HL-60/S4 treated with retinoic acid at 250 ng/mL for 4 days and 3 days (cell line): ENCODE measurements around the gene FLYWCH1.

Source experiments
- in situ Hi-C: fragments of 300-500 bp; cut with MboI; formaldehyde crosslinking; loops from 2 replicates; pipeline ENCODE4 v1.7.0; 2022; ENCODE audit warnings: low sequenced_read_pairs

FLYWCH1 gene

DNA sequence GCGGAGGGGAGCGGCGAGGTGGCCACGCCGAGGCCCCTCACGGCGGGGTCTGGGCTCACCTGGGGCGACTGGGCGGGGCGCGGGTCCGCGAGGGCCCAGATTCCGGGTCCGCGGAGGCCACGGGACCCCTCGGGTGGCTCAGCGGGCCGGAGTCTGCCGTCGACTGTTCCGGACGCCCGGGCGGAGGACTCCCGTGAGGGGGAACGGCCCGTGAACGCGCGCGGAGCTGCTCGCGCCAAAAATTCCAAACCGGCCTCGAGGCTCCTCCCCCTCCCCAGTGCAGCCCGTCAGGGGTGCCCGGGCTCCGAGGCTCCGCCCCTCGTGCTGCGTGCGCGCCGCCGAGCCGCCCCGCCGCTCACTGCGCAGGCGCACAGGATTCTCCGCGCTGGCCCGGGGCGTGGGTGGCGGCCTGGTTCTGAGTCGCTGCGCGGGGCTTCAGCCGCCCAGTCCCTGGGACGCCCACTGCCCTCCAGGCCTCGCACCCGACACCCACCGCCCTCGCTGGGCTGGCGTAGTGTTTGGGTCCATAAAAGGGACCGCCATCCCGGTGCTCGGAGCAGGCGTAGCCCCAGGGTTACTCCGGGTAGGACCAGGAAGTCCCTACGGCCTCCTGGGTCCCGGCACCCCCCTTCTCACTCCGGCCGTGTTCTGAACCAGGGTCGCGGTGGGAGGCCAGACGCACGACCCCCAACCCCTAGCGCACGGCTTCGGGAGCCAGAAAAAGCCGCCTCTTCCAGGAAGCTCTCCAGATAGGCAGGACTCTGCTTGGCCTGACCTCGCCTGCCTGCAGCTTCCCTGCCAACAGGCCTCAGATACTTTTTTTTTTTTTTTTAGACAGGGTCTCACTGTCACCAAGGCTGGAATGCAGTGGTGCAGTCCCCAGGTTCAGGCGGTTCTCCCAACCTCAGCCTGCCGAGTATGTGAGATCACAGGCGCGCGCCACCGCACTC is 68.8 kb downstream of the FLYWCH1 start, which contains the start of gene PKMYT1:
TSS of gene PKMYT1 (minus strand) at position 220 of the 950 bp plus-strand sequence. CDS start 789 bp downstream, outside the sequence.
- in situ Hi-C loops: no loop called here

DNA sequence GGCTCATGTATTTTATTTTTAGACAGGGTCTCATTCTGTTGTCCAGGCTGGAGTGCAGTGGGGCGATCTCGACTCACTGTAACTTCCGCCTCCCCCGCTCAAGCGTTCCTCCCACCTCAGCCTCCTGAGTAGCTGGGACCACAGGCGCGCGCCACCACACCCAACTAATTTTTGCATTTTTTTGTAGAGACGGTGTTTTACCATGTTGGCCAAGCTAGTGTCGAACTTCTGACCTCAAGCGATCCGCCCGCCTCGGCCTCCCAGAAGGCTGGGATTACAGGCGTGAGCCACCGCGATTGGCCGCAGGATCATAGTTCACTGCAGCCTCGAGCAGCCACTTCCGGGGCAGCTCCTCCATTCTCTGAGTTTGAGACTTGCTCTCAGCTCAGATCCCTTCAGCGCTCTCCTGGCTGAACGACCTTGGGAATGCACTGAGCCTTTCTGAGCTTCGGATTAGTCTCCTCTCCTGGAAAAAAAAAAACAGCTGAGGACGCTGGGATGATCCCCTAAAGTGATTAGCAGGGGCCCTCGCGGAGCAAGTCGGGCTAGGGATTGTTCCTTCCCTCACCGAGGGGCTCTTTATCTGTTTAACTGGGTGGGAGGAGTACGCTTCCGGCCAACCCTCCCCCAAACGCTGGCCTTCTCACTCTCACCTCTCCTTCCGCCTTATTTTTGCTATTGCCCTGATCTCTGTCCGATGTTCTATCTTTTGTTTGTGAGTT is 69.6 kb downstream of the FLYWCH1 start:
- in situ Hi-C loops: no loop called here

DNA sequence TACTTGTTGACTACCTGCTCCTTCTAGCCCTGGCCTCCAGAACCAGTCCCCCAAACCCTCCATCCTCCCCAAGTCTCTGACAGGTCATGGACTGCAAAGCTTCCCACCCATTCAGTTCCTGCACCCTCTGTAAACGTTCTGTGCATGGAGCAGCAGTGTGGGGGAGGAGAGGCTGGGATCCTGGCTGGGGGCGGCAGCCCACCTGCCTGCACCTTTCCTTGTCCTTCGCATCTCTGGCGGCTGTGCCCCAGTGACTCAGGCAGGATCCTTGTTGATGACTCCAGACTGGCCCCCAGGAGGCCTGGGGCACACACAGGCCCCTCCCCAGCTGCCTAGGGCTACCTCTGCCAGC is 70.1 kb downstream of the FLYWCH1 start:
- in situ Hi-C loops: no loop called here

DNA sequence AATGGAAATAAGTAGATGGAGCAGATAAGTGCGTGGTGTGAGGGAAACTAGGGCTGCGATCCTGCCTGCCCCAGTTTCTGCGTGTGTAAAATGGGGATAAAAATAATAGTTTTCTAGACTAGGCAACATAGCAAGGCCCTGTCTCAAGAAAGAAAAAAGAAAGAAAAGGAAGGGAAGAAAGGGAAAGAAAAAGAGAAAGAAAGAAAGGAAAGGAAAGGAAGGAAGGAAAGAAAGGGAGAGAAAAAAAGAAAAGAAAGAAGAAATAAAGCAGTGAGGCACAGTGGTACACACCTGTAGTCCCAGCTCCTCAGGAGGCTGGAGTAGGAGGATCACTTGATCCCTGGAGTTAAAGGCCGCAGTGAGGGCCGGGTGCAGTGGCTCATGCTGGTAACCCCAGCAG is 70.7 kb downstream of the FLYWCH1 start:
- in situ Hi-C loops: no loop called here

DNA sequence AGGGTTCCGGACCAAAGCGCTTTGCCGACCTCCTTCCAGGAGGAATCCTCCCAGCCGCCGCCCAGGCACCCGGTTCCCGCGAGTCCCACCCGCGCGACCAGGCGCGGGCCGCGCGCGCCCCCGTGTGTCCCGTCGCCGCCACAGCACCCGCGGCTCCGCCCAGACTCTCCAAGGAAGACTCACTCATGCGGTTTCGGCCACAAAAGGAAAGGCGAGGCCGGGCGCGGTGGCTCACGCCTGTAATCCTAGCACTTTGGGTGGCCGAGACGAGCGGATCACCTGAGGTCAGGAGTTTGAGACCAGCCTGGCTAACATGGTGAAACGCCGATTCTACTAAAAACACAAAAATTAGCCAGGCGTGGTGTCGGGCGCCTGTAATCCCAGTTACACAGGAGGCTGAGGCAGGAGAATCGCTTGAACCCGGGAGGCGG is 72.0 kb downstream of the FLYWCH1 start:
- in situ Hi-C loops: no loop called here

DNA sequence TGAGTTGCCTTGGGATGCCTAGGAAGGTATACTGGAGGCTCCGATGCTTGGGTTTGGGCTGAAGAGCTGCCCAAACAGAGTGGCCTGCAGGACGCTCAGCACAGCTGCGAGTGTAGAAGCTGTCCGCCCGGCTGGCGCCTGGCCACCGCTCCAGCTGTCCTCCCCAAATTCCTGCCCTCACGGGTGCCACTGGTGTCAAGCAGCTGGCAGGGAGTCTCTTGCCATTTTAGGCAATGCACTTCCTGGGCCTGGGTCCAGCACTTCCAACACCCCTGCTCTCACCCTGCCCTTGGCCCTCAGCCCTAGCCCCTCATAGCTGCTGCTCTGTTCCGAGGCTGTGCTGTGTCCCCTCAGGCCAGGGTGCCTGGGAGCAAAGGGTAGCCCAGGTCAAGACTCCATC is 73.7 kb downstream of the FLYWCH1 start:
- in situ Hi-C loops: no loop called here

DNA sequence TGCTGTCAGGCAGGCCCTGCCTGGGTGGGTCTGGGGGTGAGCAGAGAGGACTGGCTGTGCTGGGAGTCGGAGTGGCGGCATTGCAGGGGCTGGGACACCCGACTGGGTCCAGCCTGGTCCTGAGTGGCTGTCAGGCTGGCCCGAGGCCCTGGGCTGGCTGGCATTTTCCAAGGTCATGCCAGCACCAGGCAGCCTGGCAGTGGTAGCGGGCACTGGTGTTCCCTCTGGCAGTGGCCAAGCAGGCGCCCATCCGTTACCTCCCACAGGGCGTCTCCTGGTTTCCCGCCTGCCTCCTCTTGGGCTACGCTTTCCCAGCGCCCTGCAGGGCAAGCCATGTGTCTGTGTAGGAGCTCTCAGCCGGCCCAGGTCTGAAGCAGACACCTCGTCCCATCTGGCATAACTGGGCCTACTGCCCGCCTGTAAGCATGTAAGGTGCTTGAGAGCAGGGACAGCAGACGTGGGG is 74.2 kb downstream of the FLYWCH1 start:
- in situ Hi-C loops: no loop called here

DNA sequence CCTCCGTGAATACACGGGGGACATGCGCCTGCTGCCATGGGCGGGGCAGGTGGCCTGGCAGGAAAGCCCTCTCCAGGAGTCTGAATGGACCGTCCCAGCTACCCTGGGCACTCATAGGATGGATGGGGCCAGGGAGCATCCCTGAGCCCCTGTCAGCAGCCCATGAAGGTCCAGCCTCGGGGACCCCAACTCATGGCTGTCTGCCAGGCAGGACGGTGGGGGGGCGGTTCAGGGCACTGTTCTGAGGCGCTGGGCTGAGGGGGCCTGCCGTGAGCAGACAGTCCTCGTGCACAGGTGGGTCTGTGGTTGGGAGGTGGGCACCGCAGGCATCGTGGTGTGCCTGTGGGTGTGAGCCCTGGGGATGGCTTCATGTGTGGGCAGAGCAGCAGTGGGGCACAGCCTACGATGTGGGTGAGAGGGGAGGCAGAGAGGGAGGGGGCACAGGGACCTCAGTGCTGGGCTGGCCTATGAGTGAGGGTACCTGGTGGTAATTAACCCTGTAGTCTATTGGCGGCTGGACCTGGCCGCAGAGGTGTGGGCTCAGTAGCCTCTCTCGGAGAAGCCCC is 75.0 kb downstream of the FLYWCH1 start:
- in situ Hi-C loops: no loop called here

DNA sequence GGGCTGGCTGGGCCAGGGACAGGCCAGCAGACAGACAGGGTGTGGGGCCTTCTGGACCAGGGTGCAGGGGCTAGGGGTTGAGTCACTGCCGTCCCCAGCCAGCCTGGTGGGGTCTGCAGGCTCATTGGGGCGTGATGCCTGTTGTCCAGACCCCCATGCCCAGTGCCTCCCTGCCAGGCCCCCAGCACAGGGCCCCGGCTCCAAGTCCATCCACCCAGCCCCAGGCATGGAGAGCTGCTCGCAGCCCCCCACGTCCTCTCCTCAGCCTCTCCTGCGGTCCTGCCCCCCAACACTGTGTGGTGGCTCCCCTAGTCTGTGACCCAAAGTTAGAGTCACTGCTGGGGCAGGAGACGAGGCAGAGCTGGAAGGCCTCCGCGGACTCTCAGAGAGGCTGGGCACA is 75.6 kb downstream of the FLYWCH1 start:
- in situ Hi-C loops: no loop called here

DNA sequence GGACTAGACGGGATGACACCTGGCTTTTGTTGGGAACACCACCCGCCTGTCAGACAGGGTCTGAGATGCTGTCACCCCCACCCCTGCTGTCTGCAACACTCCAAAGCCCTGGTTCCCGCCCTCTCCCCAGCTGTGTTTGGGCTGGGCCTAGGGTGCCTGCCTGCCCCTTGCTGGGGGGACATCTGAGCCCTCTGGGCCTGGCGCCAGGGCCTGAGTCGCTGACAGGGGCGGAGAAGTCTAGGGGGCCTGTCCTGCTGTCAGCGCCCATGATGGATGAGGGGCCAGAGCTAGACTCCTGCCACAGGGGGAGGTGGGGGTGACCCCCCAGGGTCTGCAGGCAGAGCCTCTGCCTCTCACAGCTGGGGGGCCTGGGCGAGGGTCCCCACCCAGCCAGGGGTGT is 76.1 kb downstream of the FLYWCH1 start:
- in situ Hi-C loops: no loop called here

DNA sequence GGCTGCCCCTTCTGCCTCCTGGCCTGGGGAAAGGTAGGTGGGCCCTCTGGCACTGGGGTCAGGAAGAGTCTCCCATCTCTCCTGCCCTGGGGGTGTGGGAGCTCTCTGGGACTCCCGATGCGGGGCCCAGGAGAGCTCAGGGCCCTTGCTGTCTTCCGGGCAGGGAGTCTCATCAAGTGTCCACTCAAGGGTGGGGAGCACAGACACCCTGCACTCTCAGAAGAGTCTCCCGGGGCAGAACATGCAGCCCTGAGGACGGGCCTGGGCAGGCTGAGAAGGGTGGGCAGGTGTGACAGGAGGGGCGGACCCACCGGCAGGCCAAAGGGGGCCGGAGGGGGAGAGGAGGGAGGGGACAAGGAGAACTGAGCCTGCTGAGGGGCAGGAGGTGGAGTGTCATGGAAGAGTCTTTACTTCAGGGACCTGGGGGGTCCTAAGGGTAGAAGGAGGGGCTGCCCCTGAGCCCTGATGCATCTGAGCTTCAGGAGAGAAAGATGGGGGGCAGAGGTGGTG is 76.9 kb downstream of the FLYWCH1 start:
- in situ Hi-C loops: no loop called here

DNA sequence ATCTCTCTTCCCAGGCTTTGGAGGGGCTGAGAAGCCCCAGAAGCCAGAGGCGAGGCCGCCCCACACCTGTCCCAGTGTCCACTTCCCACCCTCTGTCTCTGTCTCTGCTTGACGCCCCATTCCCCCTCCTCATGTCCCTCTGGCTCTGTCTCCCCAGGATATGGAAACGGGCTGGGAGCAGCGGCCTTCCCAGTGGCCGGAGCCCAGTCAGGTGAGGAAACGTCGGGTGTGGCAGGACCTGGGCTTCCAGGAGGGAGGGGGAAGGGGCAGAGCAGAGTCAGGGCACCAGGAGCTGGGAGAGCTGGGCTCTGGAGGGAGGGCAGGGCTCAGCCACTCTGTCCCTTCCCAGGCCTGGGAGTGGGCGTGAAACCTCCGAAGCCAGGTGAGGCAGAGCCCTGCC is 79.2 kb downstream of the FLYWCH1 start:
- in situ Hi-C loops: no loop called here

DNA sequence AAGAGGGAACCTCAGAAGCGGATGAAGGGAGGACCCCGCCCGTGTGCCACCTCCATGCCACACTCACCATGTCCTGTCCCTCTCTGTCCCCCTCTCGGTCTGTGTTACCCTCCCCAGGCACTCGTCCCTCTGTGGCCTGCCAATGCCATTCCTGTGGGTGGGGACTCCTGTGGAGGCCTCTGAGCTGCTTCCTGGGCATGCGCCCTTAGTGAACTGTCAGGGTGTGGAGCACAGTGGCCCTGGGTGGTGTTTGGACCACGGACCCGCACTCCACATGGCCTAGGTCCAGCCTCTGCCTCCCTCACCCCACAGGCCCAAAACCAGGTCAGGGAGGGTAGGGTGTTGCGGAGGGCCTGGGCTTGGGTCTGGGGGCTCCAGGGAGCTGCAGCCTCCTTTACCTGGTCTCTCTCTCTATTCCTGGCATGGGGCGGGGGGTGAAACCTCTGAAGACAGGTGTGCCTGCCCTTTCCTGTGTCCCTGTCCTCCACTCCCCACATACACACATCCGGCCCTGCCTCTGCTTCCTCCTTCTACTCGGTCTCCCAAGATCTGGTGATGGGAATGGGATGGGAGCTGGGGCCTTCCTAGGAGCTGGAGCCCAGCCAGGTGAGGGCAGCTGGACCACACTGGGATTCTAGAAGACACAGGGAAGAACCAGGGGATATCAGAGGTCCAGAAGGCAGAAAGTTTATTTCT is 80.0 kb downstream of the FLYWCH1 start:
- in situ Hi-C loops: no loop called here

DNA sequence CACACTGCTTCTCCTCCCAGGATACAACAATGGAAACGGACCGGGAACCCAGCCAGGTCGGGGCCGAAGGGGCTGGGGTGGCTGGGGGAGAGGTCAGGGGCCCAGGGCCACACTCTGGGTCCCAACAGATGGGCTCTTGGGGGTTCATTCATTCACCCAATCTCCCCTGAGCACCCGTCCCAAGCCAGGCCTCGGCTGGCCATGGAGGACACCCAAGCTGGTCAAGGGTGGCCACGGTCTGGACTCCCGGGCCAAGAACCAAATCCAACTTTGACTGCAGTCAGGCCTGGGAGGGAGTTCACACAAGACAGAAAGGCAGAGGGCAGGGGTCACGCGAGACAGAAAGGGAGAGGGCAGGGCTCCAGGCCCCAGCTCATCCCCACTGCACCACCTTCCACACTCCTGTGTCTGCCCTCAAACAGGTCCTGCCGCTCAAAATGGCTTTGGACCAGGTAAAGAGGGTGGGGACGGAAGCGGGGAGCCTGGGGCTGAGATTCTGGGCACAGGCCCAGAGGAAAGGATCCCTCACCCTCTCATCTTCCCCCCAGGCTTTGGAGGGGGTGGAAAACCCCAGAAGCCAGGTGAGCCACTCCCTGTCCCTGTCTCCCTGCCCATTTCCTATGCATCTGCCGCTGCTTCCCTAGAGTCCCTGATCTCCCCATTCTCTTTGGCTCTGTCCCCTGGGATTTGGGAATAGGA is 80.8 kb downstream of the FLYWCH1 start:
- in situ Hi-C loops: no loop called here

DNA sequence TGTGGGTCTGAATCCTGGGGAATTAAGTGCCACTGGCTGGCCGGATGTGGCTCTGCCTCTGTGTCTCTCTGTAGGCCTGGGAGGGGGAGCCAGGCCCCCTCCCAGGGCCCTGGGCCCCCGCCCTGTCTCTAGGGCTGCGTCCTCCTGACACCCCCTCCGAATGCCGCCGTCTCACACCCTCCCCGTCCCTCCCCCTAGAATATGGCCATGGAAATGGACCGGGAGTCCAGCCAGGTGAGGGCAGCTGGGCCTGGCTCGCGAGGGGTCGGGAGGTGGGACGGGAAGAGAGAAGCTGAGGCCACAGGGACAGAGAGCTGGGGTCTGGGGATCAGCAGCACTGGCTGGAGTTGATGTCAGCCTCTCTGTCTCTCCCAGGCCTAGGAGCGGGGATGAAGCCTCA is 84.6 kb downstream of the FLYWCH1 start:
- in situ Hi-C loops: no loop called here

DNA sequence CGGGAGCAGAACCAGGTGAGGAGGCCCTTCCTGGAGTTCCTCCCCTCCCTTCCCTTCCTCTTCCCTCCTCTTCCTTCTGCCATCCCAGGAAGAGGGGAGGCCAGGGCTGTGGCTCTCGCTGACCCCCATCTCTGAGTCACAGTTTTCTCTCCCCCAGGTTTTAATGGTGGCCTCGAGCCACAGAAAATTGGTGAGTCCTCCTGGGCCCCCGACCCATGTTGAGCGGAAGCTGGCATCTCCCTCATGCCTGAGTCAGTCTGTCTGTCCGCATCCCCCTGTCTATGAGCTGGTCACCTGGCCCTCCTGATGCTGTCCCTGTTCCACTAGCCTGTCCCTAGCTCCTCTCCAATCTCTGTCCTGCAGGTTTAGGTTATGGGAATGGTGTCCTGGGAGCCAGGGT is 88.2 kb downstream of the FLYWCH1 start:
- in situ Hi-C loops: no loop called here

DNA sequence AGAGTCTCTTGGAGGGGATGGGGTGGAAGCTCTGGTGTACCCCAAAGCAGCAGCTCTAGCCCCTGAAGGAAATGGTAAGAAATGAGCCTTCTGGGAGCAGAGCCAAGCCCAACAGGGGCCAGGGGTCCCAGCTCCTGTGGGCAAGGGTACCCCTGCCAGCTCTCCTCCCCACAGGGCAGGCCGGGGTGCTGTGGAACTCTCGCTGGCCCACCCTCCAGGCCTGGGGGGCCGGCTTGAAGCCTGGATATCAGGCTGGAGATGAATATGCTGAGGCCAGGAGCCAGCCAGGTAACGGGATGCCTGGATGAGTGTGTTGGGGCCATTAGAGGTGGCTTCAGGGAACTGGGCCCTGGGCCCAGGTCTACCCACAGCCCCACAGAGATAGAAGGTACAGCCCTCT is 88.8 kb downstream of the FLYWCH1 start:
- in situ Hi-C loops: no loop called here
